B cell (primary cell): ENCODE measurements around the gene CPNE5. TPM values are rescaled to one million over a fixed set of nuclear protein-coding genes. Genes with fewer than 3 reads are reported as not detected.

ENCODE experiments used
- ATAC-seq: fragments of 200-7000 bp; cut with Tn5 transposase; one replicate; pipeline ENCODE4 v1.10.0; 2021; ENCODE audit warnings: low read depth, mild to moderate bottlenecking, moderate number of reproducible peaks, moderate library complexity
- CTCF ChIA-PET: fragments of 350-600 bp; sonication (Branson Sonifier 250); formaldehyde crosslinking; loops from one replicate; lab custom pipeline; 2021; ENCODE audit warnings: antibody characterized with exemption, inconsistent platforms; lab: Charles Lee
- POLR2A ChIA-PET: fragments of 350-600 bp; sonication (Branson Sonifier 250); formaldehyde crosslinking; loops from one replicate; lab custom pipeline; 2021; ENCODE audit warnings: antibody characterized with exemption; lab: Charles Lee
- DNase-seq: peaks from one replicate; pipeline ENCODE4 v3.0.0; 2013
- H2AFZ ChIP-seq: 2 replicates; pipeline ENCODE4 v1.6.1; 2012; ENCODE audit warnings: mild to moderate bottlenecking, low read depth, low read length; ENCODE audit not compliant: insufficient read depth, poor library complexity, severe bottlenecking
- H3K27ac ChIP-seq, 2 donors: 1 replicate in 1 of 2; 2 replicates in 1 of 2; pipeline ENCODE4 v1.5.1; 2012 to 2013; ENCODE audit warnings: low read length in 2 of 2, mild to moderate bottlenecking in 2 of 2, moderate library complexity in 1 of 2
- H3K27me3 ChIP-seq, 4 experiments: fragments of 200-600 bp in 1 of 4; sonication (generic) in 1 of 4; replicated peaks in 1 of 4; 1 replicate in 2 of 4; 2 replicates in 2 of 4; pipeline versions ENCODE4 v1.6.1 to v1.7.0; 2013 to 2016; ENCODE audit warnings: low read length in 3 of 4, mild to moderate bottlenecking in 2 of 4, mixed read lengths in 1 of 4, moderate library complexity in 1 of 4; ENCODE audit not compliant: insufficient read depth in 4 of 4, control insufficient read depth in 3 of 4; ENCODE audit errors: control extremely low read depth in 1 of 4
- H3K36me3 ChIP-seq, 2 experiments: replicated peaks in 1 of 2; 1 replicate in 1 of 2; 2 replicates in 1 of 2; pipeline versions ENCODE4 v1.6.1 to v1.7.1; 2013; ENCODE audit warnings: low read length in 1 of 2; ENCODE audit not compliant: insufficient read depth in 2 of 2, control insufficient read depth in 1 of 2; ENCODE audit errors: control extremely low read depth in 1 of 2, extremely low read depth in 1 of 2
- H3K4me1 ChIP-seq, 2 donors: fragments of 200-600 bp in 1 of 2; sonication (generic) in 1 of 2; 1 replicate in 1 of 2; 2 replicates in 1 of 2; pipeline versions ENCODE4 v1.5.1 to v1.6.1; 2013 to 2017; ENCODE audit warnings: low read length in 2 of 2; ENCODE audit not compliant: control insufficient read depth in 2 of 2, insufficient read depth in 2 of 2
- H3K4me2 ChIP-seq: replicated peaks from 2 replicates; pipeline ENCODE3; 2012; ENCODE audit warnings: mild to moderate bottlenecking, low read depth, low read length; ENCODE audit not compliant: poor library complexity, severe bottlenecking
- H3K4me3 ChIP-seq, 5 experiments: fragments of 200-600 bp in 1 of 5; sonication (generic) in 1 of 5; 1 replicate in 3 of 5; 2 replicates in 2 of 5; pipeline versions ENCODE4 v1.5.1 to v1.7.0; 2011 to 2016; ENCODE audit warnings: low read length in 4 of 5, mild to moderate bottlenecking in 4 of 5, low read depth in 2 of 5, control low read depth in 1 of 5, moderate library complexity in 1 of 5; ENCODE audit not compliant: insufficient read depth in 1 of 5; ENCODE audit errors: control extremely low read depth in 1 of 5, extremely low read depth in 1 of 5
- H3K79me2 ChIP-seq: fragments of 200-600 bp; sonication (generic); one replicate; pipeline ENCODE4 v1.6.0; 2016; ENCODE audit warnings: low read length; ENCODE audit not compliant: control insufficient read depth, insufficient read depth
- H3K9ac ChIP-seq: fragments of 200-600 bp; sonication (generic); 2 replicates; pipeline ENCODE4 v1.6.1; 2017; ENCODE audit warnings: mild to moderate bottlenecking, low read length, moderate library complexity
- H3K9me3 ChIP-seq, 3 donors: one replicate each; pipeline versions ENCODE4 v1.6.1 to v1.7.1; 2013; ENCODE audit warnings: low read length in 2 of 3; ENCODE audit not compliant: control insufficient read depth in 2 of 3, insufficient read depth in 1 of 3; ENCODE audit errors: control extremely low read depth in 1 of 3
- H4K20me1 ChIP-seq: 2 replicates; pipeline ENCODE4 v1.6.0; 2012; ENCODE audit warnings: mild to moderate bottlenecking, low read length; ENCODE audit not compliant: insufficient read depth, control insufficient read depth, poor library complexity, severe bottlenecking
- H3K27ac Mint-ChIP-seq: one replicate; pipeline ENCODE4 v1.8.0; 2021; ENCODE audit warnings: mixed read lengths
- H3K27me3 Mint-ChIP-seq: one replicate; pipeline ENCODE4 v1.8.0; 2021; ENCODE audit warnings: mixed read lengths
- H3K4me1 Mint-ChIP-seq: one replicate; pipeline ENCODE4 v1.8.0; 2021; ENCODE audit warnings: mixed read lengths
- H3K4me3 Mint-ChIP-seq: one replicate; pipeline ENCODE4 v1.8.0; 2021; ENCODE audit warnings: mixed read lengths
- H3K9me3 Mint-ChIP-seq: one replicate; pipeline ENCODE4 v1.8.0; 2022; ENCODE audit warnings: mixed read lengths; ENCODE audit not compliant: insufficient read depth
- CTCF ChIP-seq: fragments of 200-600 bp; IDR thresholded peaks from one replicate; pipeline ENCODE4 v1.8.0; 2022; ENCODE audit warnings: antibody characterized with exemption, mild to moderate bottlenecking
- EZH2 ChIP-seq: IDR thresholded peaks from 2 replicates; pipeline ENCODE4 v1.6.1; 2012; ENCODE audit warnings: borderline replicate concordance, low read depth, mild to moderate bottlenecking, moderate library complexity, low read length; ENCODE audit not compliant: insufficient read depth, poor library complexity, severe bottlenecking
- WGBS: methylation state at CpG from one replicate; pipeline ENCODE4 v1.1.5; 2013; ENCODE audit warnings: missing lambda C conversion rate; ENCODE audit not compliant: insufficient coverage; 5-methylcytosine and 5-hydroxymethylcytosine counted together
- intact Hi-C: fragments of 100-400 bp; cut with micrococcal nuclease; formaldehyde crosslinking; loops from one replicate; pipeline ENCODE4 v1.10.0; 2022
- polyA plus RNA-seq: library from polyadenylated mRNA; depleted of rRNA; stranded (reverse); fragments of >200 nt; gene quantifications from 2 replicates; pipeline ENCODE4 v1.2.3, GENCODE V29; 2012
- total RNA-seq, 2 donors: library from RNA; stranded (reverse); fragments of 120-200 nt in 1 of 2; gene quantifications; 1 replicate in 1 of 2; 2 replicates in 1 of 2; pipeline versions ENCODE4 v1.2.3 to v1.2.4, GENCODE V29; 2013 to 2022

The CPNE5 gene
- total and polyA plus RNA-seq, 2 donors (not counting 1 experiment from before 2014, with no cell fraction given) = 49.8 to 357 TPM

- H3K27ac Mint-ChIP-seq = peak overlapping the region; percentile 26
- ATAC-seq = no peak
- intact Hi-C loops = no loop called here
- H3K4me2 ChIP-seq = peak overlapping the region; percentile 68
- peaks cover 0 to 3% (median 0%) of the 10 kb centered on the region in 4 experiments for H3K27me3 ChIP-seq
- peaks cover 40% of the 10 kb centered on the region for H3K4me1 Mint-ChIP-seq
- no peaks in the 10 kb centered on the region for H3K36me3 ChIP-seq
- H3K9me3 ChIP-seq = no peaks in the 10 kb centered on the region
- H4K20me1 ChIP-seq = no peaks in the 10 kb centered on the region
- H3K27ac ChIP-seq = no peak overlapping the region
- no peak overlapping the region for H3K4me3 ChIP-seq
- H3K9ac ChIP-seq = no peak overlapping the region
- peaks cover 45 to 59% of the 10 kb centered on the region in 2 donors for H3K4me1 ChIP-seq
- DNase-seq = no peak
- H2AFZ ChIP-seq = peak overlapping the region; percentile 43
- ChIA-PET POLR2A (interaction anchor here (0.6 kb wide), 1 partner anchor 260 kb away, joined by 3 read pairs; no protein-coding TSS in a partner anchor), CTCF (interaction anchor here (0.6 to 8.1 kb wide), 24 partner anchors 9 to 456 kb away, joined by 3 to 123 read pairs (median 4); partner anchors contain the start of genes C6orf89, MTCH1 and PI16)
- WGBS = 74% methylated on average over 8 of the region's 10 CpGs
- no peaks in the 10 kb centered on the region for H3K79me2 ChIP-seq
- no peaks in the 10 kb centered on the region for H3K9me3 Mint-ChIP-seq
- no peak for TF ChIP-seq CTCF
- TF ChIP-seq EZH2 = no peak
- no peaks in the 10 kb centered on the region for H3K27me3 Mint-ChIP-seq
- H3K4me3 Mint-ChIP-seq = no peak overlapping the region
Measured at GRCh38 chr6:36765190-36765589, 74.1 kb downstream of the CPNE5 start.

GRCh38 chr6:36762123-36762522 lies 77.1 kb downstream of the CPNE5 start:
- no peaks in the 10 kb centered on the region for H3K36me3 ChIP-seq
- no peaks in the 10 kb centered on the region for H3K9me3 ChIP-seq
- no peak overlapping the region for H3K9ac ChIP-seq
- ChIA-PET POLR2A (interaction anchor here (0.7 kb wide), 2 partner anchors 27 to 244 kb away, joined by 3 to 4 read pairs; no protein-coding TSS in a partner anchor), CTCF (interaction anchor here (1.2 to 9.5 kb wide), 4 partner anchors 17 to 147 kb away, joined by 3 to 215 read pairs (median 50); no protein-coding TSS in a partner anchor)
- no peaks in the 10 kb centered on the region for H3K27me3 Mint-ChIP-seq
- intact Hi-C loops = no loop called here
- 99% methylated on average over 10 of the region's 11 CpGs for WGBS
- ATAC-seq (no peak), DNase-seq (no peak)
- H3K4me2 ChIP-seq = no peak overlapping the region
- H3K4me1 ChIP-seq = peaks cover 39 to 56% of the 10 kb centered on the region in 2 donors
- no peak overlapping the region for H2AFZ ChIP-seq
- no peaks in the 10 kb centered on the region for H3K79me2 ChIP-seq
- H3K27me3 ChIP-seq = no peaks in the 10 kb centered on the region
- no peak overlapping the region for H3K27ac Mint-ChIP-seq
- no peak overlapping the region for H3K4me3 ChIP-seq
- H4K20me1 ChIP-seq = no peaks in the 10 kb centered on the region
- no peak overlapping the region for H3K4me3 Mint-ChIP-seq
- H3K9me3 Mint-ChIP-seq = no peaks in the 10 kb centered on the region
- H3K27ac ChIP-seq = no peak overlapping the region
- H3K4me1 Mint-ChIP-seq = peaks cover 46% of the 10 kb centered on the region
- TF ChIP-seq EZH2 (no peak), CTCF (no peak)
